ENCODE results near the gene NEIL3.

Gene NEIL3

GRCh38 chr4:177285953-177286352 is 23.7 kb upstream of the NEIL3 start:
- no peak for TF ChIP-seq CTCF (IDR thresholded peaks at IDR 0.05; ENCODE audit: low read depth, low read length)
- in situ Hi-C loops (cut with HindIII; ENCODE audit: low sequenced_read_pairs): no loop called here
- no peak for DNase-seq (ENCODE audit: low read depth, low spot score)
- H3K4me3 ChIP-seq (ENCODE audit: low read depth, low read length): no peak overlapping the region

- DNase-seq (ENCODE audit: low read depth, low spot score): no peak
- no peak for TF ChIP-seq CTCF (IDR thresholded peaks at IDR 0.05; ENCODE audit: low read depth, low read length)
- H3K4me3 ChIP-seq (ENCODE audit: low read depth, low read length): no peak overlapping the region
- in situ Hi-C loops (cut with HindIII; ENCODE audit: low sequenced_read_pairs): no loop called here
Measured at GRCh38 chr4:177287255-177287654, 22.4 kb upstream of the NEIL3 start.

GRCh38 chr4:177288335-177288734 is 21.3 kb upstream of the NEIL3 start:
- TF ChIP-seq CTCF (IDR thresholded peaks at IDR 0.05; ENCODE audit: low read depth, low read length): no peak
- no peak for DNase-seq (ENCODE audit: low read depth, low spot score)
- no peak overlapping the region for H3K4me3 ChIP-seq (ENCODE audit: low read depth, low read length)
- in situ Hi-C loops (cut with HindIII; ENCODE audit: low sequenced_read_pairs): no loop called here

GRCh38 chr4:177290780-177291179 is 18.9 kb upstream of the NEIL3 start:
- no peak overlapping the region for H3K4me3 ChIP-seq (ENCODE audit: low read depth, low read length)
- DNase-seq (ENCODE audit: low read depth, low spot score): no peak
- no peak for TF ChIP-seq CTCF (IDR thresholded peaks at IDR 0.05; ENCODE audit: low read depth, low read length)
- in situ Hi-C loops (cut with HindIII; ENCODE audit: low sequenced_read_pairs): no loop called here

- in situ Hi-C loops (cut with HindIII; ENCODE audit: low sequenced_read_pairs): no loop called here
- DNase-seq (ENCODE audit: low read depth, low spot score): no peak
- H3K4me3 ChIP-seq (ENCODE audit: low read depth, low read length): no peak overlapping the region
- no peak for TF ChIP-seq CTCF (IDR thresholded peaks at IDR 0.05; ENCODE audit: low read depth, low read length)
Measured at GRCh38 chr4:177292171-177292570, 17.5 kb upstream of the NEIL3 start.

- H3K4me3 ChIP-seq (ENCODE audit: low read depth, low read length): no peak overlapping the region
- in situ Hi-C loops (cut with HindIII; ENCODE audit: low sequenced_read_pairs): no loop called here
- DNase-seq (ENCODE audit: low read depth, low spot score): no peak
- TF ChIP-seq CTCF (IDR thresholded peaks at IDR 0.05; ENCODE audit: low read depth, low read length): no peak
Measured at GRCh38 chr4:177293208-177294033, 16.3 kb upstream of the NEIL3 start.

Measured in astrocyte of the spinal cord (primary cell).